Tibial artery (tissue), 4 donors: Measurements from ENCODE around the gene KRTAP23-1.

ENCODE experiments used
- DNase-seq, 2 donors: peaks; one replicate each; pipeline ENCODE4 v3.0.0-alpha.2; 2019
- H3K27ac ChIP-seq, 2 donors: fragments of 200-600 bp; sonication (generic) in 1 of 2; 1 replicate in 1 of 2; 2 replicates in 1 of 2; pipeline ENCODE4 v1.5.1; 2018 to 2019; ENCODE audit warnings: mild to moderate bottlenecking in 1 of 2
- H3K27me3 ChIP-seq, 2 donors: fragments of 200-600 bp; sonication (generic) in 1 of 2; one replicate each; pipeline versions ENCODE4 v1.5.1 to v1.6.0; 2016 to 2019
- H3K36me3 ChIP-seq, 3 donors: fragments of 200-600 bp; sonication (generic) in 2 of 3; one replicate each; pipeline ENCODE4 v1.5.1; 2016 to 2019; ENCODE audit warnings: mild to moderate bottlenecking in 2 of 3
- H3K4me1 ChIP-seq, 4 donors: fragments of 200-600 bp; sonication (generic) in 2 of 4; 1 replicate in 3 of 4; 2 replicates in 1 of 4; pipeline ENCODE4 v1.5.1; 2016 to 2019
- H3K4me3 ChIP-seq, 2 donors: fragments of 200-600 bp; sonication (generic) in 1 of 2; 1 replicate in 1 of 2; 2 replicates in 1 of 2; pipeline ENCODE4 v1.5.1; 2018 to 2019; ENCODE audit warnings: mild to moderate bottlenecking in 2 of 2
- H3K9me3 ChIP-seq, 3 donors: fragments of 200-600 bp; sonication (generic) in 1 of 3; one replicate each; pipeline ENCODE4 v1.5.1; 2016 to 2019
- CTCF ChIP-seq, 2 experiments: fragments of 200-600 bp in 1 of 2; fragments of 450-650 bp in 1 of 2; IDR thresholded peaks; one replicate each; pipeline ENCODE4 v1.5.1; 2017 to 2019; ENCODE audit warnings: antibody characterized with exemption in 2 of 2, mild to moderate bottlenecking in 1 of 2, moderate library complexity in 1 of 2
- intact Hi-C: fragments of 100-400 bp; cut with DNase I; formaldehyde crosslinking; loops from one replicate; pipeline ENCODE4 v1.15.0; 2023; ENCODE audit warnings: low total_unique reads

KRTAP23-1 gene

GRCh38 chr21:30315701-30316100 lies 32.7 kb downstream of the KRTAP23-1 start:
- H3K4me3 ChIP-seq, result no peak overlapping the region
- H3K4me1 ChIP-seq, result peaks cover 0 to 3% (median 1%) of the 10 kb centered on the region in 4 donors
- no peak for DNase-seq
- no peaks in the 10 kb centered on the region for H3K9me3 ChIP-seq
- TF ChIP-seq CTCF (IDR thresholded peaks at IDR 0.05), result no peak
- no peaks in the 10 kb centered on the region for H3K27me3 ChIP-seq
- intact Hi-C loops, result no loop called here
- no peaks in the 10 kb centered on the region for H3K36me3 ChIP-seq
- no peak overlapping the region for H3K27ac ChIP-seq

- Histone ChIP-seq H3K36me3 (no peaks in the 10 kb centered on the region), H3K27ac (no peak overlapping the region), H3K9me3 (no peaks in the 10 kb centered on the region), H3K27me3 (no peaks in the 10 kb centered on the region), H3K4me1 (peaks cover 0 to 3% (median 0%) of the 10 kb centered on the region in 4 donors), H3K4me3 (no peak overlapping the region)
- no peak for DNase-seq
- TF ChIP-seq CTCF (IDR thresholded peaks at IDR 0.05), result no peak
- intact Hi-C loops, result no loop called here
Measured at GRCh38 chr21:30306884-30307283, 41.5 kb downstream of the KRTAP23-1 start.

GRCh38 chr21:30305136-30305535 lies 43.3 kb downstream of the KRTAP23-1 start:
- no peak overlapping the region for H3K27ac ChIP-seq
- no peaks in the 10 kb centered on the region for H3K27me3 ChIP-seq
- DNase-seq, result no peak
- H3K4me3 ChIP-seq, result no peak overlapping the region
- intact Hi-C loops, result no loop called here
- no peaks in the 10 kb centered on the region for H3K36me3 ChIP-seq
- TF ChIP-seq CTCF (IDR thresholded peaks at IDR 0.05), result no peak
- peaks cover 0 to 3% (median 0%) of the 10 kb centered on the region in 4 donors for H3K4me1 ChIP-seq
- peaks cover 0 to 2% (median 0%) of the 10 kb centered on the region in 3 donors for H3K9me3 ChIP-seq
